HG03565 (cell line): Measurements from ENCODE around the gene GDPD5.
A peak's percentile ranks its signal among the peaks of the same experiment; 100 is the strongest.

ENCODE experiments used
- ATAC-seq: cut with Tn5 transposase; IDR thresholded peaks from one replicate; pipeline ENCODE4 v1.9.1; 2021; ENCODE audit warnings: mild to moderate bottlenecking, moderate library complexity; ENCODE audit not compliant: unreplicated experiment

The GDPD5 gene, protein sequence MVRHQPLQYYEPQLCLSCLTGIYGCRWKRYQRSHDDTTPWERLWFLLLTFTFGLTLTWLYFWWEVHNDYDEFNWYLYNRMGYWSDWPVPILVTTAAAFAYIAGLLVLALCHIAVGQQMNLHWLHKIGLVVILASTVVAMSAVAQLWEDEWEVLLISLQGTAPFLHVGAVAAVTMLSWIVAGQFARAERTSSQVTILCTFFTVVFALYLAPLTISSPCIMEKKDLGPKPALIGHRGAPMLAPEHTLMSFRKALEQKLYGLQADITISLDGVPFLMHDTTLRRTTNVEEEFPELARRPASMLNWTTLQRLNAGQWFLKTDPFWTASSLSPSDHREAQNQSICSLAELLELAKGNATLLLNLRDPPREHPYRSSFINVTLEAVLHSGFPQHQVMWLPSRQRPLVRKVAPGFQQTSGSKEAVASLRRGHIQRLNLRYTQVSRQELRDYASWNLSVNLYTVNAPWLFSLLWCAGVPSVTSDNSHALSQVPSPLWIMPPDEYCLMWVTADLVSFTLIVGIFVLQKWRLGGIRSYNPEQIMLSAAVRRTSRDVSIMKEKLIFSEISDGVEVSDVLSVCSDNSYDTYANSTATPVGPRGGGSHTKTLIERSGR

DNA sequence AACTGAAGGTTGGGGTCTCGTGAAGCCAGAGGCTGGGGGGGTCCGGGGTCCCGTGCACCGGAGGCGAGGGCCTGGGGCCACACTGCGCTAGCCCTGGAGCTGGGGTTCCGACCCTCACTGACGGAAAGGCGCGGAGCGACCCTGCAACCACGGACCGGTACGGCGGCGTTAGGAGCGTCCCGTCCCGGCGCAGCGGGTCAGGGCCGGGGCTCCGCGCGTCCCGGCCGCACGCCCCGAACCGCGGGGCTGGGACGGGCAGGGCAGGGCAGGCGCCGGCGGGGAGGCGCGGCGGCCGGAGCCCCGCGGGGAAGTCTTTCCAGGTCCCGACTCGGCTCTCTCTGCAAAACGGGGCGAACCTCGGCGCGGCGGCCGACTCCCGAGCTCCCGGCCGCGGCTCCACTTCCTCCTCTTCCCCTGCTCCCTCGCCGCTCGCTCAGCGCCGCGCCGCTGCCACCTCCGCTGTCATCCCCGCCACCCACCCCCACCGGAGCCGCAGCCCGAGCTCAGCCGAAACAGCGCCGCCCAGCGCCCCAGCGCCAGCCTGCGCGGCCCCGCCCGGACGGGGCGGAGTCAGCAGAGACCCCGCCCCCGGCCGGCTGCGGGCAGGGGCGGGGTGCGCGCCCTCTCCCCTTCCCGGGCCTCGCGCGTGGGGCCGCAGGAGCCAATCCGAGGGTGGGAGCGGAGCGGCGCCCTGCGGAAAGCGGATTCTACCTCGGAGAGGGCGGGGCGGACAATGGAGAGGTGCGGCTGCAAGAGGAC is at the start of gene GDPD5:
Gene GDPD5 (minus strand): TSS at position 509 of the 759 bp plus-strand sequence. CDS start 48,206 bp downstream, outside the sequence.
- peak; percentile 66 for ATAC-seq

DNA sequence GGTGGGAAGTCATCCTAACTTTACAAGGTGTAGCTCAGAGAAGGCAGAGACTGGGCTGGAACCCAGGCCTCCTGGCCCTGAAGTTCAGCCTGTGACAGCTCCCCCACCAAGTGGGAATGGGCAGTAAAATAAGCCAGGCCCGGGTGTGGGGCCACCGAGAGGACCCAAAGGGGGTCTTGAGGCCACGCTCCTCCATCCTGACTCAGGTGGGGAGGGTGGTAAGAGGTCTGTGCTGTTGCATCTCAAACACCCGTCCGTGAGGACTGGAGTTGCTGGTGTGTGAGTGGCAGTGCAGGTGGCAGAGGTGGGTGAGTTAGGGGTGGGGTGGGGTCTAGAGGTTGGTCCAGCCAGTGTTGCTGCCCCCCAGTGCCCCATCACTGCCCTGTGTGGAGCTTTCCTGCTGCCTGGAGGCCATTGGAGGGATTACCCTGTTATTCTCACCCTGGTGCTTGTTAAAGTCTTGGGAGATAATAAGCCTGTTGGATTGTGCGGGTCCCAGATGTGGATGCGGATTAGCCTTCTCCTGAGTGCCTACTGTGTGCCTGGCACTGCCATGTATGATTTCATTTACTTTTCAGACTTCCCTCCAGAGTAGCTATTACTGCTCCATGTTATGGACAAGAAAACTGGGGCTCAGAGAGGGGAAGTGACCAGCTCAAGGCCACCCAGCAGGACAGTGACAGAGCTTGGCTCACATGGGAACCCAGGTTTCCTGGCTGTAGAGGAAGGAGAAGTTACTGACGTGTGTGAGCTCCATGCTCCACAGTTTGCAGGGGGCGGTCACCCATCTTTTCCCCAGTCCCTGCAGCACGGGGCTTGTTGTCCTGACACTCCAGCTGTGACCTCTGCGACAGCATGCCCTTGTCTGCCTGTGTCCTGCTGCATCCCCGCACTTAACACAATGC is 49.2 kb upstream of the GDPD5 start:
- no peak for ATAC-seq

DNA sequence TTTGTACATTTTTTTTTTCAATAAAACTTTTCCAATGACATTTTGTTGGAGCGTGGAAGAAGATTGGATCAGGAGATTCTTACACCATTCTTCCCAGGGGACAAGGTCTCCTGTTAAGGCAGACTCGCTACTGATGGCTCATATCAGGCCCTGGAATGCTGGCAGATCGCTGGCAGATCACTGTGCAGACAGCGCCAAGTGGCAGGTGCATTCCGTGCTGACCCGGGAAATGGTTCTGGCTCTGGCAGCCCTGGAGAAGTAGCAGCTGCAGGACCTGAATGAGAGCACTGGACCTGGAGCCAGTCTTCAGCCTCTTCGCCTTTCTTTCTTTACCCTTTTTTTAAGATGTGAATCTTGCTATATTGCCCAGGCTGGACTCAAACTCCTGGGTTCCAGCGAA is 47.0 kb upstream of the GDPD5 start:
- ATAC-seq = no peak

DNA sequence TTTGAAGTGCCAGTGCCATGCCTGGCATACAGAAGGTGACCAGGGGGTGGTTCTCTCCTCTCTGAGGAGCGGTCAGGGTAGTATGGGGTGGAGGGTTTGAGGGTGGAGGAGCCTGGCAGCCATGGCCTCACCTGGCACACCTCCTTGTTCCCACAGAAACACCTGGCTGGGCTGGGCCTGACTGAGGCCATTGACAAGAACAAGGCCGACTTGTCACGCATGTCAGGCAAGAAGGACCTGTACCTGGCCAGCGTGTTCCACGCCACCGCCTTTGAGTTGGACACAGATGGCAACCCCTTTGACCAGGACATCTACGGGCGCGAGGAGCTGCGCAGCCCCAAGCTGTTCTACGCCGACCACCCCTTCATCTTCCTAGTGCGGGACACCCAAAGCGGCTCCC is 45.9 kb upstream of the GDPD5 start:
- no peak for ATAC-seq

DNA sequence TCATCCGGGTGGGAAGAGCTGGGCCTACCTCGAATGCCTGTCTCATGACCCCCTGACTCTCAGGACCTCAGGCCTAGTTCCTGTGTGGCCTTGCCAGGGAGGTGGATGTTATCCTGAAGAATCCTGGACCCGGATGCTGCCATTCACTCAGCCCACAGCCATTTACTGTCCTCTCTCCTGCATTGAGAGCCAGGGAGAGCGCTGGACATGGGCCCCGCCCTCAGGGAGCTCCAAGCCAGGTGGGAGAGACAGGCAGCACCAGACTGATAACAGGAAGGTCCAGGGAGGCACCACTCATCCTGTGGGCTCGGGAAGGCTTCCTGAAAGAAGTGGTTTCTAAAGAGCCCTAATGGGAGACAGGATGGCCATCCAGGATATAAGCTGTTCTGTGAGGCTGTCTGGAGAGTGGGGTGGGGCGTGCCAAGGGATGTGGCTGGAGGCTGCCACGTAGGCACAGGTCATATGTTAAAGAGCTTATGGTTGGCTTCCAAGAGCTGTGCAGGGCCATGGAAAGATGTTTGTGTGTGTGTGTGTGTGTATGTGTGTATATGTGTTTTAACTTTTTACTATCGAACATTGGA is 44.9 kb upstream of the GDPD5 start:
- no peak for ATAC-seq

DNA sequence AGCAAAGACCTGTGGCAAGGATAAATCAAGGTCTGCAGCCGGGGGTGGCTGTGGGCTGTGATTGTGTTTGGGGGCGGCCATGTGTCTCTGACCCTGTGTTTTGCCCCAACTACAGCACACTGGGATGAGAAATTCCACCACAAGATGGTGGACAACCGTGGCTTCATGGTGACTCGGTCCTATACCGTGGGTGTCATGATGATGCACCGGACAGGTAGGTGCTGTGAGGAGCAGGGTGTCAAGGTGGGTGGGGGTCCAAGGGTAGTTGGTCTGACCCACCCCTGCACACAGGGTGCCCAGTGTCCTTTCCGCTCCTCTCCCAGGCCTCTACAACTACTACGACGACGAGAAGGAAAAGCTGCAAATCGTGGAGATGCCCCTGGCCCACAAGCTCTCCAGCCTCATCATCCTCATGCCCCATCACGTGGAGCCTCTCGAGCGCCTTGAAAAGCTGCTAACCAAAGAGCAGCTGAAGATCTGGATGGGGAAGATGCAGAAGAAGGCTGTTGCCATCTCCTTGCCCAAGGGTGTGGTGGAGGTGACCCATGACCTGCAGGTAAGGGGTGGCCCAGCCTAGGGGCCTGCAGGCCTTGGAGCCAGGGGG is 43.0 kb upstream of the GDPD5 start:
- no peak for ATAC-seq

DNA sequence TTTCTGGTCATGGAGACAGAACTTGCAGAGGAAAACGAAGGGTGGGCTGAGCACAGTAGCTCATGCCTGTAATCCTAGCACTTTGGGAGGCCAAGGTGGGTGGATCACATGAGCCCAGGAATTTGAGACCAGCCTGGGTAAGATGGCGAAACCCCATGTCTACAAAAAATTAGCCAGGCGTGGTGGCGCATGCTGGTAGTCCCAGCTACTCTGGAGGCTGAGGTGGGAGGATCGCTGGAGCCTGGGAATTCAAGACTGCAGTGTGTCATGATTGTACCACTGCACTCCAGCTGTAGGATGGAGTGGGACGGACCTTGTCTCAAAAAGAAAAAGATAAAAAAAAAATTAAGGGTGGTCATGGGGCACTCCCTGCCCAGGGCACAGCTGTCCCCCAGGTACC is 42.2 kb upstream of the GDPD5 start:
- ATAC-seq = no peak

DNA sequence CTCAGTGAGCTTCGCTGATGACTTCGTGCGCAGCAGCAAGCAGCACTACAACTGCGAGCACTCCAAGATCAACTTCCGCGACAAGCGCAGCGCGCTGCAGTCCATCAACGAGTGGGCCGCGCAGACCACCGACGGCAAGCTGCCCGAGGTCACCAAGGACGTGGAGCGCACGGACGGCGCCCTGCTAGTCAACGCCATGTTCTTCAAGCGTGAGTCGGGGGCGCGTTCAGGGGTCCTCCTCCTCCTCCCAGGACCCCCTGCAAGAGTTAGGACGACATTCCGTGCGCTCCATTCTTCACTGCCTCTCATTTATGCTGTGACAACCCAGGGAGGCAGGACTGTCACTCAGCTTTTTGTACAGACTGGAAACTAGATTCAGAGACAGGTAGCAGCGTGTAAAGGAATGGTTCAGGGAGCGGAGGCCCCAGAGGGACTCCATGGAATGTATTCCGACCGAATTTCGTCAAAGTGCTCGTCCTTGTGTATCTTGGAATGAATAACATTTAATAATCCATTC is 41.1 kb upstream of the GDPD5 start:
- ATAC-seq = no peak

DNA sequence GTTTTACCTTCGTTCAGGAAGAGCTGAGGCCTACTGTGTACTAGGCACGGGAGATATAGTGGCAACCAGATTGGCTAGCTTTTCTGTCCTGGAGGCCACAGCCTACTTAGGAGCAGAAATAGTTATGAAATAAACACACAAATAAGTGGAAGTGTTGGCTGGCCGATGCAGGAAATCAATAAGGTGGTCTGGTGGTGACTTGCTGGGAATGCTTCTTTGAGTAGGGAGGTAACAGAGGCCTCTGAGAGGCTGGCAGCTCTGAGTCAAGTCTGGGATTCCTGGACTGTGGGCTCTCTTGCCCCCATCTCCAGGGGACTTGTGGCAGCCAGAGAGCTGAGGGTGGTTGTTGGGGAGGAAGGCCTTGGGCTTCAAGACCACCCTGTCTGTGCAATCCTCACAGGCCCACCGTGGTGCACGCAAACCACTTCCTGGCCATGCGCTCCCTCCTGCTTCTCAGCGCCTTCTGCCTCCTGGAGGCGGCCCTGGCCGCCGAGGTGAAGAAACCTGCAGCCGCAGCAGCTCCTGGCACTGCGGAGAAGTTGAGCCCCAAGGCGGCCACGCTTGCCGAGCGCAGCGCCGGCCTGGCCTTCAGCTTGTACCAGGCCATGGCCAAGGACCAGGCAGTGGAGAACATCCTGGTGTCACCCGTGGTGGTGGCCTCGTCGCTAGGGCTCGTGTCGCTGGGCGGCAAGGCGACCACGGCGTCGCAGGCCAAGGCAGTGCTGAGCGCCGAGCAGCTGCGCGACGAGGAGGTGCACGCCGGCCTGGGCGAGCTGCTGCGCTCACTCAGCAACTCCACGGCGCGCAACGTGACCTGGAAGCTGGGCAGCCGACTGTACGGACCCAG is 40.4 kb upstream of the GDPD5 start:
- no peak for ATAC-seq

DNA sequence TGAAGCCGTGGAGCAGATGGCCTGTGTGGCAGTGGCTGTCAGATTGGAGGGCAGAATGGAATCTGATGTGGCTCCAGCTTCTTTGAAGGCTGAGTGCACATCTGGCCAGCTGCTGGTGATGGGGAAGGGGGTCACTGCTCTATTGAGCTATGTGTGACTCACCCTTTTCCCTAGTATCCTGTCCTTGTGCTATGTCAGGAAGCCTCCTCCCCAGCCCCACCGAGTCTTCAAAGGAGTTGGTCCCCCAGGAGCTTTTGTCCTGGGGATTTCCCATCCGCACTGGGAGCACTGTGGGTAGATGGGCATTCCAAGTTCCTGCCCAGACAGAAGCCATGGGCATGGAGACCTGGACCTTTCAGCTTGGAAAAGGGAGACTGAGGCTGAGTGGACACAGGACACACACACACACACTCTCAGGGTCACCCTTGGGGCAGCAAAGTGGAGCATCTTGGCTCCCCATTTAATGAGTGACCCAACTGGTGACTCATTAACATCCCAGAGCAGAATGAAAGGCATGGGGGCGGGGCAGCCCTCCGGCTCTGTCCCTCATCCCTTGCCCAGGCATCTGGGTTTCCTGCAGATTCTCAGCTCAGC is 39.6 kb upstream of the GDPD5 start:
- no peak for ATAC-seq

DNA sequence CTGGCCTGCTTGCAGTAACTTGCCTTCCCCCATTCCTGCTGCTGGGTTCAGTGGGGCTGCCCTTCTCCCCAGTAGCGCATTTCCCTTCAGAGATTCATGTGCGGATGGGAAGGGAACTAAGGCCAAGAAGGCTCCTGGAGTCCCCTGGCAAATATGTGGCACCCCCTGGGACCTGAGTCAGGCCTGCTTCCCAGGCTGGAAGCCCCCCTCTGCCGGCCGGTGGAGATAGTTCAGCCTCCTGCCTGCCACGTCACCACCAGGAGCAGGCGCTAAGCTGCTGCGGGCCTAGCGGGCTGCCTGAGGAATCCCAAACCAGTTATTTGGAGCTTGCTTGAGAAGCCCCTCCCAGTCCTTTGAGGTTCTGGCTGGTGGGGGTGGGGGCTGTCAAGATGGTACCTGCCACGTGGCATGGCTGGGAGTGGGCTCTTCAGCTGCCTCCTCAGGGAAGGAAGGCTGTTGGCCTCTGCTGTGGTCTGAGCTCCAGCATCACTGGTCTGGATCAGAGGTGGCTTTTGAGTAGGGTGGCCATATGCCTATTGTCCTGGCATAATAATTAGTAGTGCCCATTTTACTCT is 38.3 kb upstream of the GDPD5 start:
- ATAC-seq = no peak

DNA sequence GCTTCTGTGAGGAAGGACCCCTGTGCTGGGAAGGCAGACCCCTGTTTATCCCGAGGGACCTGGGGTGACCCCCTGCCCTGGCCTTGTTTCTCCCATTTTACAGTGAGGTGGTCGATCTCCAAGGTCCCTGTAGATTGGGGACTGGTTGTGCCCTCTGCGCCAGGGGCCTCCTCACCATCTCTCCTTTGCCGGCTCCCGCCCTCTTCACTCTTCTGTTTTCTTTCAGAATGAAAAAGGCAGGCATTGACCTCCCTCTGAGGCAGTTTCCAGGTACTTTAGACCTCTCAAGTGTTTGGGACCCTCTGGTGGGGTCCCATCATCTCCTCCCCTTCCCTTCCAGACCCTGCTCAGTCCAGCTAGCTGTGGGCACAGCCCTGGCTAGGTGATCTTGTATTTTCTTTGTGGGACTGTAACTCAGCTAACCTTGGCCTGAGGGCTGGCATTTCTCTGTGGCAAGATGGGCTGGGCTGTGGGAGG is 37.8 kb upstream of the GDPD5 start:
- ATAC-seq = no peak

DNA sequence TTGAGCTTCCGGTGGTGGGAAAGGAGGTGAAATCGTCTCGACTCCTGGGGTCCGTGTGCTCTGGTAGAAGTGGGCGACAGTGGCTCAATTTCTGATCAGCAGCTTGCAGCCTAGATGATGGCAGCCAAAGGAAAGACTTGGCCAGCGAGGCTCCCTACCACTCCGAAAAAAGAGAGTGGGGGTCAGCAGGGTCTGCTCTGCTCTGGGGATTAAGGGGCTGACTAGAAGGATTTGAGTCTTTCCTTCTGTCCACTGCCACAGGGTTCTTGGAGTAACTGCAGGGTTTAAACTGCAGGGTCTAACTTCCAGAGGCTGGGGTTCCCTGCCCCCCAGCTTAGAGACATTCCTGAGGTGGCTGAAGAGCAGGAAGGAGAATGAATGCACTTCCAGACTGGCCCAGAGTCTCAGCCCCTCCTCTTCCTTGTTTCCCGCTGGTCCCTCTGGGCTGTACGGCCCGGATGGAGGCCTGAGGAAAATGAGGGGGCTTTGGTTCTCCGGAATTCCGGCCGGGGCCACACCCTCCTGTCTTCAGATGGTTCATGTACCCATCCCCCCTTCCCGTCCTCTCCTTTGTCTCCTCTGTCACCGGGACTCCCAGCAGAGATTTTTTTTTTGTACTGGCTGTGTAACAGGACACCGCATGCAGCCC is 37.2 kb upstream of the GDPD5 start:
- no peak for ATAC-seq

DNA sequence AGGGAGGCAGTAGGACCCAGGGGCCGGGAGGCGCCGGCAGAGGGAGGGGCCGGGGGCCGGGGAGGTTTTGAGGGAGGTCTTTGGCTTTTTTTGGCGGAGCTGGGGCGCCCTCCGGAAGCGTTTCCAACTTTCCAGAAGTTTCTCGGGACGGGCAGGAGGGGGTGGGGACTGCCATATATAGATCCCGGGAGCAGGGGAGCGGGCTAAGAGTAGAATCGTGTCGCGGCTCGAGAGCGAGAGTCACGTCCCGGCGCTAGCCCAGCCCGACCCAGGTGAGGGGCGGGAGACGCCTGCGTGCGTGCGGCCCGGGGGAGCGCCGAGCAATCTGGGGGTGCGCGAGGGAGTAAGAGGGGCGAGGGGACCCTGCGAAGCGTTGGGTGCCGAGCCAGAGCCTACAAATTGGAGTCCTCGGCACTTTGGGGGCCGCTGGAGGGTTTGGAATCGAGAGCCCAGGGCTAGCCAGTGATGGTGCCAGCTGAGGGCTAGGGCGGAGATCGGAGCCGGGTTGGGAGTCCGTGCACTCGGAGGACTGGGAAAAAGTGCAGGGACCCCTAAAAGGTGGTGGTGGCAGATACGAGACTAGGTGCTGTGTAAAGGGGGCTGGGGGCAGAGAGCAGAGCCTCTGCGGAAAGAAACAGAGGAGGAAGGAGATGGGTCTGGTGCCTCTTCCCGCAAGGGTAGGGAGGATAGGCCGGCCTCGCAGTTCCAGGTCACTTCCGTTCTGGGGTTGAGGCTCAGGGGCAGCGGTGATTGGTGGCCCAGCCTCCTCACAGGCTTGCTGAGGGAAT is 36.5 kb upstream of the GDPD5 start, which contains the start of gene SERPINH1:
Gene SERPINH1 (plus strand): TSS at position 206 of the 788 bp plus-strand sequence. CDS start 4,097 bp downstream, outside the sequence.
- peak; percentile 71 for ATAC-seq

DNA sequence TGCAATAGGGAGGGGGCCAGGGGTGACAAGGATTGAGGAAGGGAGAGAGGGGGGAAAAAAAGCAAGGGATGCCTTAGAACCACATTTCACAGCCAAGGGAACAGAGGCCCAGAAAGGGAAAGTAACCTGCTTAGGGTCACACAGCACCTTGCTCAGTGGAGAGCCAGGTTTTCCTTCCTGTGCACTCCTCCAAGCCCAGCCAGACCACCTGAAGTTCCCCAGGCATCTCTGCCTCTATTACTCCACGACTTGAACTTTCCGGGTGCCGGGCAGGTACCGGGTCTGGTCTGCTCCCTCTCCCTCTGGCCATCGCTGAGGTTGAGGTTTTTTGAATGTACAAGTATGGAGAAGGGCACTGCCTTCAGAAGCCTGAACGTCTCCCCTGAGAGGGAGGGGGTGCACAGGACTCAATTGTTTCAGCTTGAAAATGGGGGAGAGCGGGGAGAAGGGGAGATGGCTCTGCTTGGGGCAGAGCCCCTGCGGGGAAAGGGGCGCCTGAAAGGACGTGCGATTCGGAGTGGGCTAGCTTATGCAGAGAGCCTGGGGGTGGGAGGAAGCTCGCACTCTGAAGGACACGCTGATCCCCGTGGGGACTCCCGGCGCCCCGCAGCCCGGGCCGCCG is 35.8 kb upstream of the GDPD5 start:
- ATAC-seq = no peak

GRCh38 chr11:75560644-75561043 is 34.9 kb upstream of the GDPD5 start:
- ATAC-seq = no peak
